ENCODE measurements around the gene CCR5.

Gene CCR5

DNA sequence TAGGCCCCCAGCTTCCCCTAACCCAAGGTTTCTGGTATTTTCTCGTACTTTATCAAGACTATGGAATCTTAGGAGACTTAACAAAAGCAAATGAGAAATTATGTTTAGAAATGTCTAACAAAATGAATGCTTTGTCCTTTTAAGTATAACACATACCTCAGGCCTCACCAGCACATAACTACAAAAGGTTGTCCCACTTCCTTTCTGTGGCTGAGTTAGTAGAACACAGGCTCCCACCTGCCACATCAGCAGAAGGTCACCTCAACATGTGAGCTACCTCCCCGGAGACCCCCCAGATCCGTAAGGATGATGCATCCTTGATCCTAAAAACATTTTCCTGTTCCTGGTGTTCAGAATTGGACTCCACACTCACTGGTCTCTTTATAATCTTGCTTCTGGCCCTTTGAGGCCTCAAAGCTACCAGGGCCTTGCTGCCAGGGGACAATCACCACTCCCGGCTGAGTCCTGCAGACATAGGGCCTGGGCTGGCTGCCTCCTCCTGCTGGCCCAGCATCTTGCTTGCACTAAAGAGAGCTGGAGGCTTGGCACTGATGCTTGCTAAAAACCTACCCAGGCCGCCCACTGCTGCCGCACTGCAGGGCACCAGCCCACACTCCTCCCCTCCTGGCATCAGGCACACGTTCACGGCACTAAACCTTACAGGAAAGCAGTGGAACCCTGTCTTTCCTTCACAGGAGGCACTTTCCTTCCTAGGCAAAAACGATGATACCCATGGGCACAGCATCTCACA, 39.2 kb downstream of the CCR5 start:
- no peak for DNase-seq

DNA sequence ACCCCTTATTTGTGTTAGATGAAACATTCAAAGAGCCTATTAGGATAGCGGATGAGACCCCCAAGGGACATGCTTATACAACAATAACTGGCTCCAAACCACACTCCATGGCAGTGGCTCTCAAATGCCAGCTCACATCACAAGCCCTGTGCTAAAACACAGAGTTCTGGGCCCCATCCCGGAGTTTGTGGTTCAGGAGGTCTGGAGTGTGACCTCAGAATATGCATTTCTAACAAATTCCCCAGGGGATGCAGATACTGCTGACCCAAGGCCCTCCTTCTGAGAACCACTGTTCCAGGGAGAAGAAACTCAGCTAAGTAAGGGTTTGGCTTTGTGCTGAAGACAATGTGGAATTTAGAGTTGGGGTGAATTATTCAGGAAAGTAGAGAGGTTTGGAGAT, 39.9 kb downstream of the CCR5 start:
- no peak for DNase-seq

DNA sequence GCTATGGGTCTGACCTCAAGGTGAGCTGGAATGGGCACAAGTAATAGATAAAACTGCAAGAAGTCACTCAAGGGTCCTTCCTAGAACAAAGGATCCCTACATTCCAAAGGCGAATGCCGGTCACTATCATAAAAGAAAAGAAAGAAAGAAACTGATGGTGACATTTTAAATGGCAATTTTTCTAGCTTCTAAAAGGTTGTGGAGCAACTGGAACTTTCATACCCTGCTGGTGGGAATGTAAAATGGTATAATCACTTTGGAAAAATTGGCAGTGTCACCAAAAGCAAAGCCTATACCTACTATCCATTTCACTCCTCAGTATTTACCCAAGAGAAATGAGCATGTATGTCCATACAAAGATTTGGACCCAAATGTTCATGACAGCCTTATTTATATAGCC, 40.5 kb downstream of the CCR5 start:
- DNase-seq, result no peak

DNA sequence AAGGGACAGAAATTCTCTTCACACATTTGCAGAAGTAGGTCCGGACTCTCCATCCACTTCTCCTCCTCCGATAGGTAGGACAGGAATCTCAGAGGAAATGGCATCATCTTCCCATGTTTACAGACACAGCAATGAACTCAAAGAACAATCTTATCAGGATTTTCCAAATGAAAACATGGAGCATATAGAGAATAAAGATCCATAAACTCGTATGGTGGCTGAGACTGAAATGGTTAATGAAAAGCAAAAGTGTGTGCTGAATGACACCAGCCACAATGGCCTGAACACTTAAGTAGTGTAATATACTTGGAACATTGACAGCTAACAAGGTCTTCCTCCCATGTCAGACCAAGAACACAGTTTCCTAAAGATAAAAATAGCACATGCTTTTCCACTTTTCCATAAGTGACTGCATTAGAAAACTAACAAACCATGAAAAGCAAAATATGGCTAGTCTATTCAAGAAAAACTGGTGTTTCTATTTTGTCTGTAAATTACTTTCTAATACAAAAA, 42.1 kb downstream of the CCR5 start:
- DNase-seq, result no peak

DNA sequence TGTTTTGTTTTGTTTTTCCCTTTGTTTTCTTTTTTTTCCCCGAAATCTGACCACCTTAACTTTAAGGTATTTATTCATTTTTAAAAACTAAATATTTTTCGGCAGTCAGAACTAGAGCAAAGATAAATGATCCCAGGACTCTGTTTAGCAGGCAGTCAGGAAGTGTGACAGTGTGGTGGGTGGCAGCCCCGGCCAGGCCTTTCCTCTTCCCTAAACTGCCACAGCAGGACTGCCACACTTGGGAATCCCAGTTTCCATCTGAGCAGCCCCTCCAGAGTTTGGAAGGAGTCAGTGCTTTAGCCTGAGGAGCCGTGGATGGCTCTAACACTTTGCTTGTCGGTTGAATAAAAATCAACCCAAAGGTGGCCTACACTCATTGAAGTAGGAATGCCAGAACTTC, 43.2 kb downstream of the CCR5 start:
- no peak for DNase-seq

DNA sequence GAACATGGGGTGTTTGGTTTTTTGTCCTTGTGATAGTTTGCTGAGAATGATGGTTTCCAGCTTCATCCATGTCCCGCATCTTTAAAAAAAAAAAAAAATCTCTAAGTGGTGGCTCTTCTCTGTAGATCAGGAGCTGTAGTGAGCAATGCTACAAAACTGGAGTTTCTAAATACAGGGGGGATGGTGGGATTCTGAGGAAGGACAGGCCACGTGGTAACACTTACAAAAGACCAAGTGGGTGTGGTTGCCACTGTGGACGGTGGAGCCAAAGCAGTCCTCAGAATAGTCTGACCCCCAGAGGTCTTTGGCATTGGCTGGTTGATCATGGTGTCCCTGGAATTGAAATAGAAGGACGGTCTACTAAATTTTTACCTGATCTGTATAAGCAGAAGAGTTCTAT, 44.0 kb downstream of the CCR5 start:
- DNase-seq, result no peak

DNA sequence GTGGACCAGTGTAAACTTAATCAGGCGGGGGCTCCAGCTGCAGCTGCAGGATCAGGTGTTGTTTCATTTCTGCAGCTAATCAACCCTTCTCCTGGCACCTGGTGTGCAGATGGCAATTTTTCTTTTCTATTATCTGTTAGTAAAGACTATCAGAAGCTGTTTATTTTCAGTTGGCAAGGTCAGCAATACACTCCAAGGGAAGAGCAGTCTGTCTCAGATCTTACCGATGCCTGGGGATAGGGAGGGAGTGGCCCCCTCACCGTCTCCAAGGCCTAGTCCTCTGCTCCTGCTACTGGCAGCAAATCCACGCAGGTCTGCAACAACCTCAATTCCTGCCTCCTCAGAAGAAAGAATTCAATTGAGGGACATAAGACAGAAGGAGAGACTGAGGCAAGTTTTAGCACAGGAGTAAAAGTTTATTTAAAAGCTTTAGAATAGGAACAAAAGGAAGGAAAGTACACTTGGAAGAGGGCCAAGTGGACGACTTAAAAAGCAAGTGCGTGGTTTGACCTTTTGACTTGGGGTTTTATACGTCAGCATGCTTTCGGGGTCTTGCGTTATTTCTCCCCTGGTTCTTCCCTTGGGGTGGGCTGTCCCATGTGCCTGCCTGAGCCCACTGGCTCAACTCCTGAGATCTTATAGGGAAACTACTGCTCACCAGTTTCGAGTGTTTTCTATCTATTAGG, 45.5 kb downstream of the CCR5 start:
- no peak for DNase-seq

DNA sequence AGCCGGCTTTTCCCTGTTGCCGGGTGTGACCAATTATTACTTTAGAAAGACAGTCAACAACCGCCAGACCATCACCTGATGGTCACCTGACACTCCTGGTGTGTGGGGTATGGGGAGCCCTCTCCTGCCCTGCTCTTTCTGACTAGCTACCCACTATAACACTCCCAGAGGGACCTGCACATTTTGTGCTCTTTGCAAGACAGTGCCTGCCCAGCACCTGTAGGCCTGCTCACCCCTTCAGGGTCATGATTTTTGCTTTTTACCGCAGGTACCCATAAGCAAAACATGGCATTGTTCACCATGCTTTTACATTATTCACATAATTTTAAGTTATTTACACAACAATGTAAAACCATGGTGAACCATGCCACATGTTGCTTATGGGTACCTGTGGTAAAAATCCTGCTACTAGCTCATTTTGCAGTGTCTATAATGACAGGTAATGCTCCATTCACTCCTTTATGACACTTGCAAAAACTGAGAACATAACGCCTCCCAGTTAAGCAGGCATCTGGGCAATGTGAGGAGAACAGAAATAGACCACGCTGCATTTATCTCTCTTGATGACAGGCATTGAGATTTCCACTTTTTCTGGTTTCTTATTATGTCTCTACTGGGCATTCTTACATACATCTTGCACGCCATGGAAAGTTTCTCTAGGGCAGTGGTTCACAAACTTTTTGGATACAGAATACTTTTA, 46.2 kb downstream of the CCR5 start:
- no peak for DNase-seq

DNA sequence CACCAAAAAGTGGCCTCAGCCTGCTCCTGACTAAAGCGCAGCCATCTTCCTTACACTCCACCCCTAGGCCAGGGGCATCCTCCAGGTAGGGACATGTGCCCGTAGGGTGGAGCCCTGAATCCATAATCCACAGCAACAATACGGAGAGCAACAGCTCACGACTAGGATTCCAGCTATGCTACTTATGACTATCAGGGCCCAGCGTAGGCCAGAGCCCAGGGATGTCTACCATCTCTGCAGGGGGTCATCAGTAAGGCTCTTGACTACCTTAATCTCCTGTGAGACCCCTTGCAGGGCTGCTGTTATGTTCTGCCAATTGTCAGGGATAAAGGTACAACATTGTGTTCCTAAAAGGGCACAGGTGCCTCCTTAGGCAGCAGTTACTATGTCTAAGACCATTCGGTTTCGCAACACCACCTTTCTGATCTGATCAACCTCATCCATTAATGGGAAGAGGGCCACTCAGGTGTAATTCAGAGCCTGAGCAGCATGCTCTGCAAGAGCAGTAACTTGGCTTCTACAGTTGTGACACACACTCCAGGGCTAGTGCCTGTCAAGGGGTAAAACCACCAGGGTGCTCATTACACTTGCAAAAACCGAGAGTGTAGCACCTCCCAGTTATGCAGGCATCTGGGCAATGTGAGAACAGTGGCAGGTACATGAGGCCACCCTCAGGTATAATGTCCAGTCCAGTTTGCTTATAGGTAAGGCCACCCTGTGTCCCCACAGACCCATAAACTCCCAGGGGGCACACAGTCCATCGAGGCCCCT, 47.3 kb downstream of the CCR5 start:
- DNase-seq, result no peak

DNA sequence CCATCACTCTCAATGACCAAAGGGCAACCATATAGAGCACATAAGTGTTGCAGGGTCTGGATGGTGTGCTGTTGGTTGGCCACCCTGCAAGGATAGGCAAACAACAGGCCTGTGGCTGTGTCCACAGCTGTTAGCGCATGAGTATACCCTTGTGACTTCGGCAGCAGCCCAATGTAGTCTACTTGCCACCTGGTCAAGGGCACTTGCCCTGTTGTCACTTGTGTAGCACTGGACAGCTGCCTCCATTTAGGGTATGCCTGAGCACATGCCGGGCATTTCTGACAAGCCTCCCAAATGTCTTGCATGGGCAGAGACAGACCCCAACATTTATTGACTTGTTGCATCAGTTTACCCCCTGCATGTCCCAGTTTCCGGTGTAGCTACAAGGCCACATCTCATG, 49.1 kb downstream of the CCR5 start:
- DNase-seq, result no peak

DNA sequence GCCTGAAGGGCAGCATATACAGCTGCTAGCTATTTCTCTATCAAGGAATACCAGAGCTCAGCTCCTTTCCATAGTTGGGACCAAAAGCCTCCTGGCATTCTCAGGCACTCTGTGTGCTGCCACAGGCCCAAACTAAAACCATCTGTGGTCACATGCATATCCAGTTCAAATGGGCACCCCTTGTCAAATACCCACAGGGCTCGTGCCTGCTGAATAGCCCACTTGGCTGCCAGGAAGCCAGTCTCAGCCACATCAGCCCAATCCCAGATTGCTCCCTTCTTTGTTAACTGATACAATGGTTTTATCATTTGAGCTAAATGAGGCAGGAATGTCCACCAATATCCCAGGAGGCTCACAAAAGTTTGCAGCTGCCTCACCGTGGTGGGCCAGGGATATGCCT, 50.2 kb downstream of the CCR5 start:
- DNase-seq, result no peak

DNA sequence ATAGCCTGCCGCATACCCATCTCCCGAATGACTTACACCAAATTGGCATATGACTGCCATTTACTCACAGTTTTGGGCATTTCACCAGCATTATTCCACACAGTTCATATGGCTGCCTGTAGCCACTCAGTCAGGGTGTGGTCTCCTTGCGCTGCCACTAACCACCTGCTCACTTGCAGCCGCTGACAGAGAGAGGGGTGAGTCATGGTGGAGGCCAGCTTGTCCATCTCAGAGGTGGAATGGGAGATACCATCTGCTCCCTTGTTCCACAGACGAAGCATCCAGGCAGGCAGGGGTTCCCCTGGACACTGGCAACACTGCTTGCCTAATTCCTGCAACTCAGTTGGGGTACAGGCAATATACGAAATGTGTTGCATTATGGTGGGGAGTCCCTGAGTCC, 51.9 kb downstream of the CCR5 start:
- DNase-seq, result no peak

DNA sequence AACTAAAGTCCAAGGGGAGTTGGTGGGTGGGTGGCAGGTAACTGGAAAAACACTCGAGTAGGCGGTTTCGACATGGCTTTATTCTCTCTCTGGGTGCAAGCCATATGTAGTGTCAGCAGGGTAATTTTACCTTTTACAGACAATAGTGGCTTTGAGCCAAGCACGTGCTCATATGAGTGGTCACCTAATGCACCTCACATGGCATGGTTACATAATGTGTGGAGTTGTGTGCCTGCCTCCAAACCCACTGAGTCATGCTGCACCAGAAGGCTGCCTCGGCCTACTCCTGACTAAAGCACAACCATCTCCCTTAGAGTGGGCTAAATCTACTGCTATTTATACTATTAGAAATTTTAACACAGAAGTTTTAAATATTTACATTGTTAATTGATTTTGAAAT, 52.8 kb downstream of the CCR5 start:
- no peak for DNase-seq
